GM23338 (cell line): ENCODE results near the gene LTV1. TPM values are rescaled to one million over a fixed set of nuclear protein-coding genes. Genes with fewer than 3 reads are reported as not detected.
A peak's percentile ranks its signal among the peaks of the same experiment; 100 is the strongest.

Source experiments
- ATAC-seq: fragments of 200-7000 bp; cut with Tn5 transposase; 3 replicates; pipeline ENCODE4 v1.9.1; 2020
- DNase-seq: peaks from one replicate; pipeline ENCODE4 v3.0.0-alpha.2; 2015; ENCODE audit warnings: low spot score
- H2AFZ ChIP-seq: fragments of 200-600 bp; sonication (generic); 2 replicates; pipeline ENCODE4 v1.8.0; 2016; ENCODE audit warnings: antibody characterized with exemption, mild to moderate bottlenecking, moderate library complexity
- H3F3A ChIP-seq: fragments of 200-600 bp; sonication (generic); replicated peaks from 2 replicates; pipeline ENCODE4 v1.8.0; 2017; ENCODE audit warnings: antibody characterized with exemption, mixed run types, low read depth
- H3K27ac ChIP-seq: fragments of 200-600 bp; sonication (generic); 2 replicates; pipeline ENCODE4 v1.6.1; 2016; ENCODE audit warnings: low read depth
- H3K27me3 ChIP-seq: fragments of 200-600 bp; sonication (generic); 2 replicates; pipeline ENCODE4 v1.8.0; 2016; ENCODE audit warnings: mild to moderate bottlenecking, mixed run types, moderate library complexity; ENCODE audit not compliant: insufficient read depth
- H3K36me3 ChIP-seq: fragments of 200-600 bp; sonication (generic); 2 replicates; pipeline ENCODE4 v1.8.0; 2016; ENCODE audit warnings: mild to moderate bottlenecking; ENCODE audit not compliant: insufficient read depth
- H3K4me1 ChIP-seq: fragments of 200-600 bp; sonication (generic); 2 replicates; pipeline ENCODE4 v1.8.0; 2016; ENCODE audit warnings: mild to moderate bottlenecking, moderate library complexity; ENCODE audit not compliant: insufficient read depth
- H3K4me2 ChIP-seq: fragments of 200-600 bp; sonication (generic); 2 replicates; pipeline ENCODE4 v1.7.1; 2017; ENCODE audit warnings: mixed run types
- H3K4me3 ChIP-seq: fragments of 200-600 bp; sonication (generic); 2 replicates; pipeline ENCODE4 v1.6.1; 2016; ENCODE audit warnings: mixed run types
- H3K79me2 ChIP-seq: fragments of 200-600 bp; sonication (generic); replicated peaks from 2 replicates; pipeline ENCODE4 v1.8.0; 2017; ENCODE audit warnings: mild to moderate bottlenecking; ENCODE audit not compliant: insufficient read depth
- H3K9me2 ChIP-seq: fragments of 200-600 bp; sonication (generic); 2 replicates; pipeline ENCODE4 v1.8.0; 2017; ENCODE audit not compliant: insufficient read depth
- H4K20me1 ChIP-seq: fragments of 200-600 bp; sonication (generic); replicated peaks from 2 replicates; pipeline ENCODE4 v1.8.0; 2017; ENCODE audit warnings: mild to moderate bottlenecking; ENCODE audit not compliant: insufficient read depth
- H3K27ac Mint-ChIP-seq: 2 replicates; pipeline ENCODE4 v1.8.0; 2020; ENCODE audit warnings: inconsistent platforms, mild to moderate bottlenecking, moderate library complexity, mixed read lengths
- H3K27me3 Mint-ChIP-seq: 3 replicates; pipeline ENCODE4 v1.8.0; 2022; ENCODE audit warnings: low read depth, mild to moderate bottlenecking, moderate library complexity, mixed read lengths, inconsistent platforms; ENCODE audit not compliant: insufficient read depth, poor library complexity
- H3K36me3 Mint-ChIP-seq: 3 replicates; pipeline ENCODE4 v1.8.0; 2021; ENCODE audit warnings: low read depth, mild to moderate bottlenecking, inconsistent platforms, moderate library complexity, mixed read lengths
- H3K4me1 Mint-ChIP-seq: 3 replicates; pipeline ENCODE4 v1.8.0; 2020; ENCODE audit warnings: mild to moderate bottlenecking, inconsistent platforms, mixed read lengths
- H3K4me3 Mint-ChIP-seq: 3 replicates; pipeline ENCODE4 v1.8.0; 2021; ENCODE audit warnings: moderate library complexity, mild to moderate bottlenecking, inconsistent platforms, mixed read lengths
- H3K9me3 Mint-ChIP-seq: 3 replicates; pipeline ENCODE4 v1.8.0; 2020; ENCODE audit warnings: moderate library complexity, mild to moderate bottlenecking, inconsistent platforms, mixed read lengths
- CTCF ChIP-seq, 2 experiments: fragments of 200-600 bp in 1 of 2; sonication (generic) in 1 of 2; conservative IDR thresholded peaks; 2 replicates each; pipeline versions ENCODE4 v1.5.1 to v1.6.1; 2016 to 2017; ENCODE audit warnings: antibody characterized with exemption in 2 of 2, low read depth in 2 of 2, mild to moderate bottlenecking in 2 of 2, moderate library complexity in 1 of 2
- EZH2 ChIP-seq: fragments of 200-600 bp; sonication (generic); IDR thresholded peaks from one replicate; pipeline ENCODE4 v1.8.0; 2017; ENCODE audit warnings: antibody characterized with exemption, mild to moderate bottlenecking, low read depth; ENCODE audit not compliant: unreplicated experiment
- REST ChIP-seq: IDR thresholded peaks from one replicate; pipeline ENCODE4 v1.6.1; 2018; ENCODE audit warnings: antibody characterized with exemption; ENCODE audit not compliant: unreplicated experiment
- ZNF114 ChIP-seq: fragments of 250-450 bp; sonication (Bioruptor Pico); IDR thresholded peaks from 2 replicates; pipeline ENCODE4 v1.5.0; 2020; ENCODE audit warnings: mild to moderate bottlenecking, moderate library complexity
- ZNF331 ChIP-seq: fragments of 250-450 bp; sonication (Bioruptor Pico); IDR thresholded peaks from 2 replicates; pipeline ENCODE4 v1.5.0; 2020; ENCODE audit warnings: low read depth, mild to moderate bottlenecking, moderate library complexity
- polyA plus RNA-seq: library from polyadenylated mRNA; unstranded; fragments of >200 nt; fragmentation: Nextera tagmentation; extraction: Ambion mirVana; gene quantifications from 2 replicates; pipeline ENCODE4 v1.2.1, GENCODE V29; 2016
- total RNA-seq: library from RNA; depleted of rRNA; stranded (reverse); fragments of >200 nt; shearing (Covaris generic); gene quantifications from 2 replicates; pipeline ENCODE4 v1.2.3, GENCODE V29; 2014

LTV1 gene
- total and polyA plus RNA-seq, 2 experiments from 2014 or later: 36.5 to 72.4 TPM

- no peak for TF ChIP-seq CTCF (conservative IDR thresholded peaks at IDR 0.05; ENCODE audit: low read depth in 2 of 2)
Measured at GRCh38 chr6:143821359-143821758, 21.8 kb upstream of the LTV1 start (continued).

- DNase-seq: peak; percentile 59
- Histone ChIP-seq H3K36me3 (no peaks in the 10 kb centered on the region), H3K27me3 (no peaks in the 10 kb centered on the region)
Measured at GRCh38 chr6:143822584-143823024, 20.5 kb upstream of the LTV1 start.

GRCh38 chr6:143823548-143823947 lies 19.6 kb upstream of the LTV1 start:
- Mint-ChIP-seq H3K36me3 (0 out of 3 replicates have a peak, but pooled peaks cover 3% of the 10 kb centered on the region), H3K4me1 (peaks cover 30% of the 10 kb centered on the region), H3K9me3 (no peaks in the 10 kb centered on the region), H3K27me3 (peaks cover 5% of the 10 kb centered on the region), H3K27ac (no peak overlapping the region; the same call in 1 of the 2 replicates), H3K4me3 (no peak overlapping the region)
- H3K4me3 ChIP-seq: no peak overlapping the region
- H3K27me3 ChIP-seq: no peaks in the 10 kb centered on the region
- peaks cover 18% of the 10 kb centered on the region for H3K4me1 ChIP-seq
- peak overlapping the region; percentile 68 for H3K27ac ChIP-seq
- ATAC-seq: no peak
- H3F3A ChIP-seq: no peaks in the 10 kb centered on the region
- DNase-seq: no peak
- H3K36me3 ChIP-seq: no peaks in the 10 kb centered on the region
- no peak overlapping the region for H3K4me2 ChIP-seq
- H4K20me1 ChIP-seq: no peaks in the 10 kb centered on the region; the same call in 1 of the 2 replicates
- H3K9me2 ChIP-seq: no peaks in the 10 kb centered on the region
- no peak overlapping the region for H2AFZ ChIP-seq
- no peak for TF ChIP-seq ZNF114 (CRISPR knock-in tag)
- TF ChIP-seq REST: no peak
- H3K79me2 ChIP-seq: no peaks in the 10 kb centered on the region

More at GRCh38 chr6:143822584-143823024, 20.5 kb upstream of the LTV1 start:
- no peaks in the 10 kb centered on the region for H3K9me3 Mint-ChIP-seq
- Histone ChIP-seq H3K4me2 (no peak overlapping the region), H3K9me2 (no peaks in the 10 kb centered on the region), H3K79me2 (no peaks in the 10 kb centered on the region), H4K20me1 (no peaks in the 10 kb centered on the region; the same call in 1 of the 2 replicates), H3K4me3 (no peak overlapping the region), H3K4me1 (peaks cover 18% of the 10 kb centered on the region), H3F3A (no peaks in the 10 kb centered on the region), H2AFZ (no peak overlapping the region), H3K27ac (0 out of 2 replicates have a peak overlapping the region, but pooled peaks have one; percentile 68)
- peak overlapping the region; percentile 12; the same call in 1 of the 2 replicates for H3K27ac Mint-ChIP-seq
- no peak overlapping the region for H3K4me3 Mint-ChIP-seq
- peaks cover 25% of the 10 kb centered on the region for H3K4me1 Mint-ChIP-seq
- peaks cover 5% of the 10 kb centered on the region for H3K27me3 Mint-ChIP-seq
- H3K36me3 Mint-ChIP-seq: peaks cover 4% of the 10 kb centered on the region; the same call in 1 of the 3 replicates
- ATAC-seq: peak; percentile 52; the same call in 2 of the 3 replicates
- TF ChIP-seq EZH2 (no peak), ZNF331 (CRISPR knock-in tag) (no peak)
